Stimulated activated CD8-positive, alpha-beta memory T cell treated with anti-CD3 and anti-CD28 coated beads, Interleukin-12 subunit alpha, Interleukin-12 subunit beta, amount 100 ng/mL, for 24 hours (primary cell): ENCODE results near the gene TRMT11.
"Not testable (repeated sequence)": the region's sequence is repeated elsewhere in the genome, so short reads cannot be mapped to it uniquely, and the experiment has no call there.

Experiments used
- DNase-seq: peaks from one replicate; pipeline ENCODE4 v3.0.0-alpha.2; 2020; ENCODE audit errors: extremely low read depth

Gene TRMT11

GRCh38 chr6:125986301-125987025 is at the start of gene TRMT11:
TSS of gene TRMT11 (plus strand) at chr6:125986540. CDS start at chr6:125986551, 11 bp downstream.
- peak; percentile 58 for DNase-seq

GRCh38 chr6:125939026-125939425 is 47.3 kb upstream of the TRMT11 start:
- no peak for DNase-seq

- DNase-seq = no peak
Measured at GRCh38 chr6:125939791-125940190, 46.5 kb upstream of the TRMT11 start.

GRCh38 chr6:125940247-125941041 is 45.9 kb upstream of the TRMT11 start:
- DNase-seq = no peak

- no peak for DNase-seq
Measured at GRCh38 chr6:125942672-125943527, 43.4 kb upstream of the TRMT11 start.

GRCh38 chr6:125943528-125944433 is 42.6 kb upstream of the TRMT11 start:
- DNase-seq = no peak

GRCh38 chr6:125944434-125944816 is 41.9 kb upstream of the TRMT11 start:
- DNase-seq = no peak

- DNase-seq = no peak
Measured at GRCh38 chr6:125944896-125945295, 41.4 kb upstream of the TRMT11 start.

- no peak for DNase-seq
Measured at GRCh38 chr6:125945378-125946141, 40.8 kb upstream of the TRMT11 start.

- DNase-seq = no peak
Measured at GRCh38 chr6:125947615-125948014, 38.7 kb upstream of the TRMT11 start.

GRCh38 chr6:125948455-125948854 is 37.9 kb upstream of the TRMT11 start:
- DNase-seq = no peak

- no peak for DNase-seq
Measured at GRCh38 chr6:125949069-125949468, 37.3 kb upstream of the TRMT11 start.

- DNase-seq = no peak
Measured at GRCh38 chr6:125950293-125950692, 36.0 kb upstream of the TRMT11 start.

- not testable (repeated sequence) for DNase-seq
Measured at GRCh38 chr6:125950716-125951115, 35.6 kb upstream of the TRMT11 start.

- DNase-seq = no peak
Measured at GRCh38 chr6:125951323-125951722, 35.0 kb upstream of the TRMT11 start.

- DNase-seq = no peak
Measured at GRCh38 chr6:125952764-125953501, 33.4 kb upstream of the TRMT11 start.

GRCh38 chr6:125953502-125953875 is 32.9 kb upstream of the TRMT11 start:
- DNase-seq = no peak

GRCh38 chr6:125954735-125955339 is 31.5 kb upstream of the TRMT11 start:
- DNase-seq = no peak

- no peak for DNase-seq
Measured at GRCh38 chr6:125955973-125956372, 30.4 kb upstream of the TRMT11 start.
